GM21423 (cell line): ENCODE data around the gene RSKR.
"Not testable (repeated sequence)": the region's sequence is repeated elsewhere in the genome, so short reads cannot be mapped to it uniquely, and the experiment has no call there.

Experiments used
- ATAC-seq: cut with Tn5 transposase; IDR thresholded peaks from one replicate; pipeline ENCODE4 v1.9.1; 2021; ENCODE audit warnings: mild to moderate bottlenecking, moderate library complexity; ENCODE audit not compliant: unreplicated experiment

RSKR gene

DNA sequence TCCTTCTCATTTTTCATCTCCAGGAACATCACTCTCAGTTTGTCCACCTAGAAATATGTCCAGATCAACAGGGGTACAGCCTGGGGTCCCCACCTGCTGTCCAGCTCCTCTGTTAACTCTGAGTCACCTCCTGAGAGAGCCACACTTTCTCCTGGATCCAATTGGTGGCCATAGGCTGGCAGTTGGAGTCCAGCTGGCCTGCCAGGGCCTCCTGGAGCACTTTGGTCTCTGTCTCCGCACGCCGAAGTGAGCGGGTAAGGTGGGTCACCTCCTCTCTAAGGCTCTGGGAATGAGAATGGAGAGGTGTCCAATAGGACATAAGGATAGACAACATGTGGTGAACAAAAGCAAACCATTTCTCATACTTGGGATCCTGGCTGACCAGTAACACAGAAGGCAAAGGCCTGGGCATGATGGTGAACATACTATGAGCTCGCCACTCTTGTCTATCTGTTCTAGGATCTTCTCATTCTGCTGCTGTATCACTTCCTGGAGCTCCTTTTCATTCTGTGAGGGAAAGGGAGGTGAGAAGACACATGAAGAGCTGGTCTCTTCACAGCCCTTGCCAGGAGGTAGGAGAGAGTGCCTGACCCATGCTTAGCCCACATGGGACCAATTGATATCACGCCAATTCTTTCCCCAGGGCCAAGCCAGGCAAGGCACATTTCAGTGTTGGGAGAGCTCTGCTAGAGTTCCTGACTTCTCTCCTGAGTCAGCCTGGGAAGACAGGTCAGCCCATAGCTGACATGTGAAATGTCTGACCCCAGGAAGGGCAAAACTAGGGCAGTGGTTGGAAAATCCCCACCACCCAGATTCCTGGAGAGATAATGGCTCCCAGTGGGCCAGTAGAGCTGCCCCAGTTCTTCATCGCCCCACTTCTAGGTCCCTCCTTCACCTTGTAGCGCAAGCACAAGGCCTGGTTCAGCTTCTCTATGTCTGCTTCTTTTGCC lies 35.5 kb downstream of the RSKR start:
- ATAC-seq: no peak

GRCh38 chr17:28577466-28577824 lies 36.5 kb downstream of the RSKR start:
- no peak for ATAC-seq

DNA sequence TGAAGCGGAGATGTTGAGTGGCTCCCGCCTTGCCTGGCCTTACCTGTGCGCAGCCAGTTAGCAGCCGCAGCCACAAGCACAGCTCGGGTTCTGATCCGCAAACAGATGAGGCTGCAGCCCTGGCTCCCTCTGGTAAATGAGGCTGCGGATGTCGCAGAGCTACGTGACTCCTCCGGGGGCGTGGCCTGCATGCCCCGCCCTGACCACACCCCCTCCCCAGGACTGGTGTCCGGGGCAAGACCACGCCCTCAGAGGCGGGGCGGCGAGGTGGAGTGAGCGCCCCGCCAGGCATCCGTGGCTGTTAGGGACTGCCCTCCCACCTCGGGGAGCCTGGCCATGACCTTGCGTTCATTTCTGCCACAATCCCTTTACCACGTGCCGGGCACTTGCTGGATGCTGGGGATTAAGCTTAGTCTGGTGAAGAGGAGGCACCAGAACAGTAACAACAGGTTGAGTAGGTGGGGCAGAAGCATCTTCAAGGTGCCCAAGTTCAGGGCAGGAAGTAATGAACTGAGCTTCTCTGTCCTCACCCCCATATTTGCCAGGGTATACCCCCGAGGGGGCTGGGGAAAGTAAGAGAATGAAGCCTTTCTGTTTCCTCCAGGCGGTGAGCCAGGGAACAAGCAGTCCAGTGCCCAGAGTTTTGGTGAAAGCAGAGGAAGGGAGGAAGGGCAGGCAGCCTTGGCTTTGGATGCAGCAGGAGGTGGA lies 37.1 kb downstream of the RSKR start, which contains the start of gene ALDOC:
Gene ALDOC, minus strand, starts transcription at position 138 of the 708 bp plus-strand sequence. CDS start 1,363 bp downstream, outside the sequence.
- peak; percentile 82 for ATAC-seq

DNA sequence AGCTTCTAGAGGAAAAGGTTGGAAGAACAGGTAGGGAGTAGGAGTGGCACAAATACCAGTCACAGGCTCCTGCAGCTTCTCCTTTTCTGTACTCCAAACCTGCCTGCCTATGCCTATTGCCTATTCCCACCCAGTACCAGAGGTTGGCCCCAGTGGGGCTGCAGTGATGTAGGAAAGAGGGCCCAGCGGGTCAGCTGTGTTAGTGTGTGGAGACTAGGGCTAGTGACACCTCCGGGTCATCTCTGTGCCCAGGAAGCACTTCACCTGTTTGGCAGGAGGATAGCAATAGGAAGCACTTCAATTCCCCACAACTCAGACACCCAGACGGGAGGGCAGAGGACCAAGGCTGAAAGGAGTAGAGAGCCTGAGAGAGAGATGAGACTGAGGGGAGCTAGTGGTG lies 38.0 kb downstream of the RSKR start:
- not testable (repeated sequence) for ATAC-seq

- no peak for ATAC-seq
These were observed 38.7 kb downstream of the RSKR start for GRCh38 chr17:28575126-28575795.

GRCh38 chr17:28574526-28574925 lies 39.5 kb downstream of the RSKR start:
- ATAC-seq: no peak

- no peak for ATAC-seq
These were observed 40.0 kb downstream of the RSKR start for GRCh38 chr17:28573966-28574480.

DNA sequence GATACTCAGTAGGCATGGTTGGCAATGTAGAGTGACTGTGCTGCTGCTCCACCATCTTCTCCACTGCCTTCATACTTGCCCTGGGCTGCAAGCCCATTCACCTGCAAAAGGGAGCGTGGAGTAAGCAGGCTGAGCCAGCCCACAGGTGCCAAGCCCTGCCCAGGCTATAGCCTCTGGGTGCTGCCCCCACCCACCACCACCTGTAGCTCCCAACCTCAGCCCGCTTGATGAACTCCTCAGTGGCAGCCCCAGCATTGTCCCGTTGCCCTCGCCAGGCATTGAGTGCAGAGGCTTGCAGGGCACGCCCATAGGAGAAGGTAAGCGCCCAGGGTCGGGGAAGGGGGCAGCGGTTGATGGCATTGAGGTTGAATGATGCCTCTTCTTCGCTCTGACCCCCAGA lies 40.5 kb downstream of the RSKR start:
- ATAC-seq: no peak

GRCh38 chr17:28573040-28573380 lies 41.0 kb downstream of the RSKR start:
- ATAC-seq: no peak

GRCh38 chr17:28572259-28573039 lies 41.5 kb downstream of the RSKR start:
- ATAC-seq: no peak

DNA sequence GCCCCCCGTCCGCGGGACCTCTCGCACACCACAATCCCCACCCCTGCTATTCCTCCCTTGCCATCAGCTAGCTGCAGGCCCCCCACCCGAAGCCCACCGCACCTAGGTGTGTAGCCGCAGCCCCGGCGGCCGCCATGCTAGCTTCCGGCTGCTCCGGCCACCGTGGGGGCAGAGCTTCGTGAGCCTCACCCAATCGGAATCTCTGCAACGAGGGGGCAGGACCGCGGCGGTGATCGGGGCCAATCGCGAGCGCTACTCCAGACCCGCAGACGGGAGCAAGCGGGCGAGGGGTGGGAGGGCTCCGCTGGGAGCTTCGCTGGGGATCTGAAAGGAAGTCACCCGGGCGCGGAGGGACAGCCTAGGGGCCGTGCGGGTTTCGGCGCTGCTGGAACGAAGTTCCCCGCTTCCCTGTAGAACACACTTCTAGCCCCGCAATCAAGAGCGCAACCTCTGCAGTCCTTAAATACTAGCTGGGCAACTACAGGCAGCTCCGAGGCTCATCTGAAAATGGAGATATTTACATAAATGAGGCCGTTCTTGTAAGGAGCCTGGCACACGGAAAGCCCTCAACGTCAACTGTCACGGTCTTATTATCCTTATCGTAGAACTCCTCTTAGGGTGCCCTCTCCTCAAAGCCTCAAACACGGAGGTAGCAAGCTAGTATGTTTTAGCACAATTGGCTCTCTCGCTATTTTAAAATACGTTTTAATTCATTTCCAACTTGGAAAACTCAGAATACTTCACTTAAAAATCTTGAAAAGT lies 42.4 kb downstream of the RSKR start, which contains the start of gene PIGS:
Gene PIGS, minus strand, starts transcription at position 164 of the 762 bp plus-strand sequence. Its CDS starts 28 bp downstream, at position 136.
- ATAC-seq: peak; percentile 79

GRCh38 chr17:28570716-28571360 lies 43.1 kb downstream of the RSKR start:
- ATAC-seq: peak; percentile 31

GRCh38 chr17:28569446-28569845 lies 44.5 kb downstream of the RSKR start:
- ATAC-seq: no peak

- ATAC-seq: peak; percentile 38
These were observed 46.4 kb downstream of the RSKR start for GRCh38 chr17:28567604-28568003.

GRCh38 chr17:28563475-28563874 lies 50.5 kb downstream of the RSKR start:
- no peak for ATAC-seq
